HuH-7 (cell line): Measurements from ENCODE around the gene ZNF534.
"Not testable (repeated sequence)": the region's sequence is repeated elsewhere in the genome, so short reads cannot be mapped to it uniquely, and the experiment has no call there.

Experiments
- DNase-seq: peaks from one replicate; pipeline ENCODE4 v3.0.0; 2011; ENCODE audit warnings: low spot score

The ZNF534 gene

DNA sequence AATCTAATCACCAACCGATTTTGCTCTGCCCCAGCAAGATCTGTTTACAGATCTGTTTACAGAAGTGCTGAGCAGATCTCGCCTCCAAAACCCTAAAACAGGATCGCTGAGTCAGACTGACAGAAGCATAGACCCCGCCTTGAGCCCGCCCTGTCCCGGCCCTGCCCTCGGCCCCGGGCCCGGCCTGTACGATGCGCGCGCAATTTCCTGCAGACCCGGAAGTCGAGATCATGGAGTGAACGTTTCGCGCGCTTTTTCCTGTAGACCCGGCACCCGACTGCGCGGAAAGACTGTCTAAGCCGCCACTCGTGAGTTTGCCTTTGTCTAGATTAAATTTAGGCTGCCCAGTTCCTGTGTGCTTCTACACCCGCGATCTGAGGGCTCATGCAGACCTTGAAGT is at the start of gene ZNF534:
TSS of gene ZNF534 (plus strand) at position 212 of the 400 bp plus-strand sequence. CDS start 2,327 bp downstream, outside the sequence.
- no peak for DNase-seq

DNA sequence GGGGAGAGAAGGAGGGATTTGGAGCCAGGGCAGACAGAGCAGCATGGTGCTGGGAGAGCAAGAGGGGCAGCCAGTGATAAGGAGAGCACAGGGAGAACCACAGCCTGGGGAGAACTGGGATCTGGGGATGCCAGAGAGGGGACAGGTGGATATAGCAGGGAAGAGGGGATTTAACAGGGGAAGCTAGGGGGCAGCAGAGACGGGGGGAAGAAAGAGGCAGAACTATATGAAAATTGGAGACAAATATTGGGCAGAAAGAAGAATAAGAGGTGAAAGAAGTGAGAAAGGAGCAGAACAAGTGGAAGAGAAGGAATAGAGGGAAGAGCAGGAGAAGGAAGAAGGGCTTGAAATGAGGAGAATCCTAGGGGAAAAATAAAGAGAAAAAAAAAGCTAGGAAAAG is 37.8 kb upstream of the ZNF534 start:
- DNase-seq: no peak

- DNase-seq: peak; percentile 78
Measured at GRCh38 chr19:52397310-52398080, 31.5 kb upstream of the ZNF534 start, which contains the start of gene ZNF528. Gene ZNF528 (plus strand): TSS chr19:52397849. CDS start chr19:52402014, 4,165 bp downstream.

GRCh38 chr19:52398081-52398441 is 30.9 kb upstream of the ZNF534 start:
- peak; percentile 2 for DNase-seq

- no peak for DNase-seq
Measured at GRCh38 chr19:52410276-52410675, 18.7 kb upstream of the ZNF534 start.

DNA sequence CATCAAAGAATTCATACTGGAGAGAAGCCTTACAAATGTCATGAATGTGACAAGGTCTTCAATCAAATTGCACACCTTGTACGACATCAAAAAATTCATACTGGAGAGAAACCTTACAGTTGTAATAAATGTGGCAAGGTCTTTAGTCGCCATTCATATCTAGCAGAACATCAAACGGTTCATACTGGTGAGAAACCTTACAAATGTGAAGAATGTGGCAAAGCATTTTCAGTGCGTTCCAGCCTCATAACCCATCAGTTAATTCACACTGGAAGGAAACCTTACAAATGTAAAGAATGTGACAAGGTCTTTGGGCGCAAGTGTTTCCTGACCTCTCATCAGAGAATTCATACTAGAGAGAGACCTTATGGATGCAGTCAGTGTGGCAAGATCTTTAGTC is 13.2 kb upstream of the ZNF534 start:
- no peak for DNase-seq

DNA sequence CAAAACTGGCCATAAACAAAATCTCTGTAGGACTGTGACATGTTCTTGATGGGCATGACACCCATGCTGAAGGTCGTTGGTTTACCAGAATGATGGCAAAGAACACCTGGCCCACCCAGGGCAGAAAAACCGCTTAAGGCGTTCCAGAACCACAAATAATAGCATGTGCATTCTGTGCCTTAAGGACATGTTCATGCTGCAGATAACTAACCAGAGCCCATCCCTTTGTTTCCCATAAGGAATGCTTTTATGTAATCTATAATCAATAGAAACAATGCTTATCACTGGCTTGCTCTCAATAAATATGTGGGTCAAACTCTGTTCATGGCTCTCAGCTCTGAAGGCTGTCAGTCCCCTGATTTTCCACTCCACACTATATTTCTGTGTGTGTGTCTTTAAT is 13.2 kb downstream of the ZNF534 start:
- DNase-seq: no peak

- DNase-seq: no peak
Measured at GRCh38 chr19:52444506-52444905, 15.6 kb downstream of the ZNF534 start.

- DNase-seq: no peak
Measured at GRCh38 chr19:52451241-52451640, 22.3 kb downstream of the ZNF534 start.

DNA sequence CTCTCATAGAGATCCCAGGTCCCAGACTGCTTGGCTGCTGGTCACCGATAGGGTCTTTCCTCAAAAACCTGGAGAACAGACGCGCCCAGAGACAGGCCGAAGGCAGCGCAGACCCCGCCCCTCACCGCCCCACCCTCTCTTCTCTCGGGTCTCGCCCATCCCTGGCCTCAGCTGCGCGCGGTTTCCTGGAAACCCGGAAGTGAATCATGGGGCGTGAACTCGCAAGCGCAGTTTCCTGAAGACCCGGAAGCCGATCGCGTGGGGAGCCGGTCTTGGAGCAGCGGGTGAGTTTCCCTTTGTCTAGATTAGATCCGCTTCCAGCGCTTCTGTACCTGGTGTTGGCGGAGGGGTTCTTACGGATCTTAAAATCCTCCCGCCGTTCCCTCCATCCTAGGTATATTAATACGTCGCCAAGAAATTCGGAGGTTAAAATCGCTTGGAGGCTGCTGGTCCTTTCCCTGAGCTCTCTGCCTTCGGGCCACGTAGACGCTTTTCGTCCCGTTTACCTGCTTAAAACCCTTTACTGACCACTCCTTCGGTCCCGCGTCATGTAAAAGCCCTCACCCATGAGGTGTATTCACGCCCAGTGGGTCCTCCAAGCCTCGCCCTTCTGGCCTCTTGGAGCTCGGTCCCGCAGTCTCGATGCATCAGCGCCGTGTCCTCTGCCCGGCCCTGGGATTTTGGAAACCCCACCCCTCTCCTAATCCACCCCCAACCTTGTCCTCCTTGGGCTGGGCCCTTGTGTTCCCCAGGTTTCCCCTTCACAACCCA is 24.6 kb downstream of the ZNF534 start, which contains the start of gene ZNF578:
TSS of gene ZNF578 (plus strand) at position 230 of the 771 bp plus-strand sequence. CDS start 48,293 bp downstream, outside the sequence.
- DNase-seq: no peak

DNA sequence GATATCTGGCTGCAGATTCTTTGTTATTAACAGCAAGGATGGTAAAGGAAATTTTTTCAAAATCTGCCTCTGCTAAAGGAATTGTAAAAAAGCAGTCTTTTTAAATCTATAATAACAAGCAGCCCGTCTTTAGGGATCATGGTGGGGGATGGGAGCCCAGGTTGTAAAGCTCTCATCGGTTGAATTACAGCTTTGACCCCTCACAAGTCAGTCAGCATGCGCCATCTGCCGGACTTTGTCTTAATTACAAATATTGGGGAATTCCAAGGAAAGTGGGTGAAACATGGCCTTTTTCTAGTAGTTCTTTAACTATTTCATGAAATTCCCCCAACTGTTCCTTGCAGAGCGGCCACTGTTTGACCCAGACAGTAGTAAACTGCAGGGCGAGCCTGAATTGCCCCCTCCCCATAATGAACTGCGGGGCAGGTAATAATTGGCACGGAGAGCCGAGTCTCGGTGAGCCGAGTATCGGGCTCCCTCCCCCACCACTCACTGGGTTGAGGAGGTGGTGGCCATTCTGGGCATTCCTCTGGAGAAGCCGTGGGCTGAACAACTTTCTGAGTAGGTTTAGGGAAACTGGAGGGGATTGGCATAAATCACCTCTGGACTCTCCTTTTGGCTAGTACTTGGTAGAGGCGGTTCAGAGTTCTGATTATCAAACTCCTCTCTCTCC is 36.0 kb downstream of the ZNF534 start:
- DNase-seq: peak; percentile 49

DNA sequence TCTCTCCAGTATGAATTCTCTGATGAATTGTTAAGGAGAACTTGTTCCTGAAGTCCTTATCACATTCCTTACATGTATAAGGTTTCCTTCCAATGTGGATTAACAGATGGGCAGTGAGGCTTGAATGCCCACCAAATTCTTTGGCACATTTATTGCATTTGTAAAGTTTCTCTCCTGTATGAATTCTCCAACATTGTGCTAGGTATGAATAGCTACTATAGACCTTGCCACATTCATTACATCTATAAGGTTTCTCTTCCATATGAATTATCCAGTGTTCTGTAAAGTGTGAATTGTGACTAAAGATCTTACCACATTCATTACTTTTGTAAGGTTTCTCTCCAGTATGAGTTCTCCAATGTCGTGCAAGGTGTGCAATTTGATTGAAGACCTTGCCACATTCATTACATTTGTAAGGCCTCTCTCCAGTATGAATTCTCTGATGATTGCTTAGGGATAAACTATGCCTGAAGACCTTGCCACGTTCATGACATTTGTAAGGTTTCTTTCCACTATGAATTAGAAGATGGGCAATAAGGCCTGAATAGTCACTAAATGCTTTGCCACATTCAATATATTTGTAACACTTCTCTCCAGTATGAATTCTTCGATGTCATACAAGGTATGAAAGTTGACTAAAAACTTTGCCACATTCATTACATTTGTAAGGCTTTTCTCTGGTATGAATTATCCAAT is 44.9 kb downstream of the ZNF534 start:
- DNase-seq: no peak

GRCh38 chr19:52474351-52475127 is 45.6 kb downstream of the ZNF534 start:
- DNase-seq: no peak

GRCh38 chr19:52484111-52484743 is 55.3 kb downstream of the ZNF534 start:
- DNase-seq: not testable (repeated sequence)

GRCh38 chr19:52485064-52485463 is 56.1 kb downstream of the ZNF534 start:
- DNase-seq: not testable (repeated sequence)

- not testable (repeated sequence) for DNase-seq
Measured at GRCh38 chr19:52485561-52486240, 56.8 kb downstream of the ZNF534 start.

DNA sequence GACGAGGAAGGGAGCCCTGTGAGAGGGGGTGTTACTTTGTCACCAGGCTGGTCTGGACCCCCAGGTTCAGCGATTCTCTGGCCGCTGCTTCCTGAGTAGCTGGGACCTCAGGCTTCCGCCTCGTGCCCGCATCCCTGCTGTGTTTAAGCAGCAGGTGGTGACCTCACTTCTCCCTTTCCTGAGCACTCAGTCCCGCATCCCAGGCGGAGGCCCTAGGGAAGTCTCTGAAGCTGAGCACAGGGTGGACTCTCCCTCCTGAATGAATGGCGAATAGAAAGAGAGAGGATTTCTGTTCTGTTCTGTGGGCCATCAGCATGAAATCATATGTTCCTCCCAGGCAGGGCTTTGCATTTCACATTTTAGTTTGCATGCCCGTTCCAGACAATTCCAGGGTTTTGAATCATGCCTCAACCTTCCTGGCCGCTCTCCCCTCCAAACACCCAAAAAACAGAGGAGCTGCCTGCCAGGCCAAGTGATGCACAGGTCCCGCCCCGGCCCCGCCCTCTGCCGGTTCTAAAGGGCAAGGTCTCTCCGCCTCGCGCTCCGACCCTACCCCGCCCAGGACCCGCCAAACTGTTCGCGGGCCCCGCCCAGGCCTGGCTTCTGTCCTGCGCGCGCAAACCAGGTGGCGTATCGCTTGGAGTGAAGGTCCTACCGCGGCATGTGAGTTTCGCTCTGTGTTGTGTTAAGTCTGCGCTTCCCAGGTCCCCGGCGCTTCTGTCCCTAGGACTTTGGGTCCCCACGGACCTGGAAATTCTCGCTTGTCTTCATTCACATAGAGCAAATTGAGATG is 63.4 kb downstream of the ZNF534 start:
- no peak for DNase-seq

GRCh38 chr19:52492994-52493470 is 64.1 kb downstream of the ZNF534 start:
- DNase-seq: no peak

- no peak for DNase-seq
Measured at GRCh38 chr19:52494518-52494917, 65.6 kb downstream of the ZNF534 start.
